Upper lobe of right lung (tissue), 1 donor: ENCODE data around the gene OR3A2. TPM values are rescaled to one million over a fixed set of nuclear protein-coding genes. Genes with fewer than 3 reads are reported as not detected.

Experiments
- total RNA-seq: library from RNA; stranded (reverse); fragmentation: NEBNext Ultra II Directional; extraction: Animal tissue kit (Norgen Biotek cat#: 25700); gene quantifications from one replicate; pipeline ENCODE4 v1.2.1, GENCODE V29; 2021
- donor health status: DM: no; HTN: yes; CAD: no; lungs with severe emphysema.

Gene OR3A2
- total RNA-seq, 1 donor from 2014 or later, result not detected

Other genes starting within 250 kb of the OR3A2 start
- gene OR1A2, start 188.8 kb downstream of the OR3A2 start, total RNA-seq, result not detected
- gene OR1A1, start 178.6 kb downstream of the OR3A2 start, total RNA-seq, result not detected
- gene OR3A1, start 87.9 kb downstream of the OR3A2 start, total RNA-seq, result not detected
- gene OR1E1, start 12.1 kb upstream of the OR3A2 start, total RNA-seq, result not detected
- not detected for gene OR3A3, start 25.1 kb upstream of the OR3A2 start, total RNA-seq
- gene OR1E2, start 47.5 kb upstream of the OR3A2 start, total RNA-seq, result not detected
- 0.75 TPM for gene SPATA22, start 85.5 kb upstream of the OR3A2 start, total RNA-seq
- 8.2 TPM for gene ASPA, start 89.7 kb upstream of the OR3A2 start, total RNA-seq
- gene TRPV3, start 171.5 kb upstream of the OR3A2 start, total RNA-seq, result 0.26 TPM
- gene TRPV1, start 223.1 kb upstream of the OR3A2 start, total RNA-seq, result 2.9 TPM
- 10.4 TPM for gene SHPK, start 249.9 kb upstream of the OR3A2 start, total RNA-seq